GM19397 (cell line): ENCODE results near the gene C2CD5.

Source experiments
- ATAC-seq: cut with Tn5 transposase; IDR thresholded peaks from one replicate; pipeline ENCODE4 v1.9.1; 2021; ENCODE audit warnings: mild to moderate bottlenecking, moderate library complexity; ENCODE audit not compliant: unreplicated experiment

Gene C2CD5

DNA sequence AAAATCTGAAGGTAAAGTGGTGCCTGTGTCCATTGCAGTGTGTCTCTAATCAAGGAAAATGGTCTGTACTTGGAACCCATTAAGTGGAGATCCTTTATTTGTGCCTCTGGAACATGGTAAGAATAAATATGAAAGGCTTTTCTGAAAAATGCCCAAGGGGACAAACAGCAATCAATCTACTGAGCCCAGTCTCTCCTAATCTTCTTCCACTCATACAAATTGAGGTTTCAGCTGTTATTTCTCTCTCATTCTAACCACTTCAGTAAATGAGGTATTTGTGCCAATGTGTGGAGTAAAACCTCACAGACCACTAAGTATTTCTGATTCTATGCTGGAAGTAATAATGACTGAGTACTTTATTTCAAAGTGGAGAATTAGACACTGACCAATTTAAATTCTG, 127.5 kb downstream of the C2CD5 start:
- ATAC-seq: no peak

DNA sequence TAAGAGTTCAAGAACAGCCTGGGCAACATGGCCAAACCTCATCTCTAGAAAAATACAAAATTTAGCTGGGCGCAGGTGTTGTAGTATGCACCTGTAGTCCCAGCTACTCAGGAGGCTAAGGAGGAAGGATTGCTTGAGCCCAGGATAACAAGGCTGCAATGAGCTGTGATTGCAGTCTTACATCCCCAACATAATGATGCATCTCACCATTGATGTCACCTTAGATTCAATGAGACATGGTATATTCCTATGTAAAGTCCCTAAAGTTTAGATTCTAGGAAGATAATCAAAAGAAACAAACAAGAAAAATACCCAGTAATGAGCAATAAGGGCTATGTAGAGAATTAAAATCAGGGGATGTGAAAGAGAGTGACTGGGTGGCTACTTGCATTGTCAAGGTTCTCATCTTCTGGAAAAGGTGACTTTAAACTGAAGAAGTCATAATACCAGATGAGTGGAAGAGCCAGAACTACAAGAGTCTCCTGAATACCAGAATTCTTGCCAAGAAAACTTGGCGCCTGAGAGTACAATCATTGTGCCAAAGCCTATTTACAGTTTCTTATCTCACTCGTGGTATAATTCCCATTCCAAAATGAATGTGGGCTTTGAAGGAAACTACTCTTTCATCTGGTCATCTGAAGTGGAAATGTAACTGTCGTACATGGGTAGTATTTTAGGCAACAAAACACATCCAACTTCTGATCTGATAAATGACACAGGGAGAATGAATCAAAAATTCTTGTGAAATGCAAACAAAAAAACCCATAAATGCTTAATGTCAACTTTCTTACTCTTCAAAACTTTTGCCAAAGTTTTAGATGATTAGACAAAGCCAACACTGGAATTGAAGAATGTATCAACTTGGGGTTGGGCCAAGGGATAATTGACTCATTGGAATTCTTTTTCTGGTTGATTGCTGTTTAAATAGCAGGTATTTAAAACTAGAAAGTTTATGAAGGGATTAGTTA, 128.7 kb downstream of the C2CD5 start:
- ATAC-seq: no peak

DNA sequence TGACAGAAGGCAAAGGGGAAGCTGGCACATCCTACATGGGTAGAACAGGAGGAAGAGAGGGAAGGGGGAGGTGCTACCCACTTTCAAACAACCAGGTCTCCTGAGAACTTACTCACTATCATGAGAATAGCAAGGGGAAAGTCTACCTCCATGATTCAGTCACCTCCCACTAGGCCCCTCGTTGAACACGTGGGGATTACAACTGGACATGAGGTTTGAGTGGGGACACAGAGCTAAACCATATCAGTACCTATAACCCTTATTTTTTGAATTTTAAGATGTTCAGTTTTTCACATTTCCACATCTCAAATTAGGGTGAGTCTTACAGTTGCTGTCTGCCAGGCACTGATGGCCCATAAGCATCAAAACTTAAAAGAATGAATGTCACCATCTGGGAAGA, 129.6 kb downstream of the C2CD5 start:
- no peak for ATAC-seq

DNA sequence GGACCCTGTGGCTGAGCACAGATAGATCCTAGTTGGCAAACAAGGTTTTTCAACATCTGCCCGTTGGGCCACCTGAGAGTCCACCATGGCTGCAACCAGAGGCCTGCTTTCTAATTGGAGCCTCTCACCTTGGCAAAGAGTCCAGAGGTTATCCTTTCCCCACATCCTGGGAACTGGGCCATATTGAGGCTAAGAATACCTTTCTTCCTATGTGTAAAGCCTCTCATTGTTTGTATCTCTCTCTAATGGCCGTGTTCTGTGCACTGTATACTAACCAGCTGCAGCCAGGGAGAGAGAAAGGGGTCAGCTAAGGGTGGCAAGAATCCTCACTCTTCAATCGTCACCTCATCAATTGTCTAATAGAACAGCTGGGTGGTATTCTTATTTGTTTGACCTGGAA, 130.8 kb downstream of the C2CD5 start:
- no peak for ATAC-seq

DNA sequence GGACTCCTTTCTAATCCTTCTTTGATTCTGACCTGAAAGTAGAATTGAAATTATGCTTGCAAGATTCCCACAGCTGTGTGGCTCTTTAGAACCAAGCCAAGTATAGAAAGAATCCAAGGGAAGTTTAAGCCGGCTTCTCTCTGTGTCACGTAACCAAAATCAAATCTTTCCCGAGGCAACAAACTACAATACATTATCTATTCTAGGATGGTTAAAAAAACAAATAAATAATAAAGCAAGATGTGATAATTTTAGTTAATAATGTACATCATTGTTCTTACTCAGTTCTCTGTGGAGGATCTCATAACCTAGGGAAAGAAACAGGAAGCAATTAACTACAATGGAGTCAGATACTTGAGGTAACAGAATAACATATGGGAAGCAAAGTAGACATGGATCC, 131.8 kb downstream of the C2CD5 start:
- ATAC-seq: no peak

DNA sequence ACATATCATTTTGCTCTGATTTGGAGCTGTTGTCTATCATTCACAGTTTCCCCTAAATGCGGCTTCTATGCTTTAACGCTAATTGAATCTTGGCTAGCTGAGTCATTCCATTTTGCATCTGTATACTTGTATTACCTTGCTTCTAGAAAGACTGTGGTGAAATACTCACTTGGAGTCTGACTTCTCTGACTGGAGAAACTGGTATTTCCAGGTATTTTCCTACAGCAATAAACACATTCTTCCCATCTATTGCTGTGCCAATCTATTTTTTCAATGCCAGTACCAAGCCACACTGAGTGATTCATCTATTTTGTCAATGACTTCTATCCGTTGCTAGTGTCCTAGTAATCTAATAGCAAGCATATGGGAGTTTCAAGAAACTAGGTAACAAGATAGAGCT, 133.9 kb downstream of the C2CD5 start:
- no peak for ATAC-seq

DNA sequence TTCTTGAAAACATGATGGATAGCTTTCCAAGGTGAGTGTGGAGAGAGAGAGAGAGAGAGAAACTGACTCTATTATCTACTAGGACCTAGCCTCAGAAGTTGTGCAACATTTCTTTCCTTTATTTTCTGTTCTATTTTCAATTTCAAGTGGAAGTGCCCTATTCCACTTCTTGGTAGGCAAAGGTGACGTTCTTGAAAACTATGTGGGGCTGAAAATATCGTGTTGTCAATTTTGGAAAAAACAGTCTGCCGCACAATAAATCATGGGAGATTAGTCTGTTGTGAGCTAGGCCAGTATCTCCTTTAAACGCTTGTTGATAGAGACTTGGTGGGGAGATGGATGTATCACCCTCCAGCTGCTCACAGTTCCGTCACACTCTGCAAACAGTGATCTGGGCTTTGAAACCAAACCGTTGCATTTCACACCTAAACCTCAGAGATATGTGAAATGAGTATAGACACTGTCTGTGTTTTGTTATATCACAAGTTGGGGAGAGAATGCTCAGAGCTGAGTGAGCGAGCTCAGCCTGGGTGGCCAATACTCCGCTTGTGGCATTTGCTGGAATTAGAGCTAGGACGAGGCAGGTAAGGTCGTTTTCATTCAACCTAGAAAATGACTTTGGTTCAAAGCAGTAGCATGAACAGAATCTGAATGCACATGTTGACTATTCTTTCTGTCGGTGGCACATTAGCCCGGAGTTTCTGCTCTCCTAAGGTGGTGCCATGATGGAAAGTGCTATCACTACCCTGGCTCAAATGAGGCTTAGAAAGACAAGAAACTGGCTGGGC, 134.8 kb downstream of the C2CD5 start:
- ATAC-seq: peak; percentile 98

DNA sequence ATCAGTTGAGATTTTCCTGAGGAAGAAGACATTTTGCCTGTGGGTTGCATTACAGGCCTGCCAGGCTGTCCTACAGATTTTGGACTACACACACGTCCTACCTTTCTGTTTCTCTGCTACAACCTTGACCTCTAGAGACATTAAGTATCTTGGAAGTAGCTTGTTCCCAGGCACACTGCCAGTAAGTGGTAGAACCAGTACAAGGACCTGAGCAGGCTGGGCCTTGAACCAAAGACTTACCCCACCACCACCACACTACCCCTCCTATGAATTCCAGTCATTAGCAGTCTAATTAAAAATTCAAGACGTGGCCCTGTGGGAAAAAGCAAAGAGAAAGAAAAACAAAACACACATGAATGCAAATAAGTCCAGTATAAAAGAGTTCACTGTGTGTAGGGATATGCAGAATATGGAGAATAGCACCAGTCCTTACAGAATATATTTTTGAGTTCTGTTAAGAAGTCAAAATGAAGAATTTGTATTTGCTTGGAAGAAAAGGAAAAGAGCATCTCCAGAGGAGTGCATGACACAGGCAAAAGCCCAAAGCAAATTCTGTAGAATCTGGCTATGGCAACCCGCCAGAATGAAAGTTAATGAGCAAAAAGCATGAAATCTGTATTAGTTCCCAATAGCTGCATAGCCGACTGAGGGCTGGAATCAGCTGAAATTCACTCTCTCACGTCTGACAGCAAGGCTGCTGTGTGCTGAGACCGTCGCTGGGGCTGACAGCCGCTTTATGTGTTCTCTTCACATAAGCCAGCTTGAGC, 135.5 kb downstream of the C2CD5 start:
- ATAC-seq: no peak

DNA sequence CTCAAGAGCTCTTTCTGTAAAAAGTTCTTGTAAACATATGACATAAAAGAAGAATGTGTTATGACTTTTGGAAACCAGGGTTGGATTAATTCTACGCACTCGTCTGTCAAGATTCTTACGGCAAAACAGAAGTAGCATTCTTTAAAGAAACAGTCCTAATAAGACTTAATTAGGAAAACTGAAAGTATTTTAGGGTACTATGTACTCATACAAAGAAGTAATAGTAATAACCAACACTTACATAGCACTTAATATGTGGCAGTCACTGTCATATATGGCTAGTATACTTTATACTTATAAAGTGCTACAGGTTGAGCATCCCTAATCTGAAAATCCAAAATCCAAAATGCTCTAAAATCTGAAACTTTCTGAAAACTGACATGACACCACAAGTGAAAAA, 136.9 kb downstream of the C2CD5 start:
- ATAC-seq: no peak

DNA sequence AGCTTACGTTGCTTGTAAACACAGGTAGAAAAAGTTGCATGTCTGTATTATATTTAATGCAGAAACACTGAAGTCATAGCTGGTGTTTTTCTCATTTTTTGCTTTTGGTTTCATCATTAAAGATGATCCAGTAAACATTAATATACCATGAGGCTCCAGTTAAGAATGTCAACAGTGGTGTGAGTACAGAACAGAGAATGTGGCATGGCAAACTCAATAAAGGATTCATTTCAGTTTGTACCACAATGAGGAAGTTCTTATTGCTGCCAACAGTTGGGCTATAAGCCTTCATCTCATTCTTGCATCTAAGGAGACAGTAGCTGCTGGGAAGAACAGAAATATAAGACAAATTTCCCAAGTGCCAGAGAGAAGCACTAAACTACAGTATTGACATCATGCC, 137.7 kb downstream of the C2CD5 start:
- no peak for ATAC-seq

DNA sequence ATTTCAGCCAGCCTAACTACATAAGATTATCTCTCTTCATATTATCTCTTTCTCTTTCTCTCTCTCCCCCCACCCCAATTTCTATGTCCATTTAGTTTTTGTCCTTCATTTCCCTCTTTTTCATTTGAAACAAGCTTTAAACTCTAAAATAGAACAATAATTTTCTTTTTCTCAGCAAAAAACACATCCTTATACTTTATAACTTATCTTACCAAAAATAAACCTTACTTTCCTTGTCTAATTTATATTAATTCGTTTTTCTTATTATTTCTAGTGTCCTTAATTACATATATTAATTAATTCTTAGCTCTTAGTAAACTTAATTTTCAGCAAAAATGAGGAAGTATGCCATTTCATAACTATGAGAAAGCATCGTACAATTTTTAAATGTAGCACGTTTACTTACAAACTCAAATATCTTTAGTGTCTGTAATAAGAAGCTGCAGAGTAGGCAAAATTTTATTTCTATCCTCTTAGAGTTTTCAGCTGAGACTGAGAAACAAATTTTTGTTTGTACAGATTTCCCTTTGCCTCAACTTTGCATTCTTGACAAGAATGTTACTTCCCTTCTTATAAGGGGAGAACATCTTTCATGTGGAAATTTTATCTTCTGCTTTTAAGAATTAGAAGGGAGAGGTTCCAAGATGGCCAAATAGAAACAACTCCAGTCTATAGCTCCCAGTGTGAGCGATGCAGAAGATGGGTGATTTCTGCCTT, 144.7 kb downstream of the C2CD5 start:
- no peak for ATAC-seq
